WI38 (cell line): Measurements from ENCODE around the gene RFX5.

Source experiments
- H3K4me3 ChIP-seq: 2 replicates; pipeline ENCODE4 v1.5.1; 2011; ENCODE audit warnings: low read depth, mild to moderate bottlenecking, control low read depth, low read length
- TF ChIP-seq, protein P1 (sequence below): IDR thresholded peaks from 2 replicates; pipeline ENCODE4 v1.5.1; 2012; ENCODE audit warnings: low read depth, mild to moderate bottlenecking, control low read depth, low read length

RFX5 gene

DNA sequence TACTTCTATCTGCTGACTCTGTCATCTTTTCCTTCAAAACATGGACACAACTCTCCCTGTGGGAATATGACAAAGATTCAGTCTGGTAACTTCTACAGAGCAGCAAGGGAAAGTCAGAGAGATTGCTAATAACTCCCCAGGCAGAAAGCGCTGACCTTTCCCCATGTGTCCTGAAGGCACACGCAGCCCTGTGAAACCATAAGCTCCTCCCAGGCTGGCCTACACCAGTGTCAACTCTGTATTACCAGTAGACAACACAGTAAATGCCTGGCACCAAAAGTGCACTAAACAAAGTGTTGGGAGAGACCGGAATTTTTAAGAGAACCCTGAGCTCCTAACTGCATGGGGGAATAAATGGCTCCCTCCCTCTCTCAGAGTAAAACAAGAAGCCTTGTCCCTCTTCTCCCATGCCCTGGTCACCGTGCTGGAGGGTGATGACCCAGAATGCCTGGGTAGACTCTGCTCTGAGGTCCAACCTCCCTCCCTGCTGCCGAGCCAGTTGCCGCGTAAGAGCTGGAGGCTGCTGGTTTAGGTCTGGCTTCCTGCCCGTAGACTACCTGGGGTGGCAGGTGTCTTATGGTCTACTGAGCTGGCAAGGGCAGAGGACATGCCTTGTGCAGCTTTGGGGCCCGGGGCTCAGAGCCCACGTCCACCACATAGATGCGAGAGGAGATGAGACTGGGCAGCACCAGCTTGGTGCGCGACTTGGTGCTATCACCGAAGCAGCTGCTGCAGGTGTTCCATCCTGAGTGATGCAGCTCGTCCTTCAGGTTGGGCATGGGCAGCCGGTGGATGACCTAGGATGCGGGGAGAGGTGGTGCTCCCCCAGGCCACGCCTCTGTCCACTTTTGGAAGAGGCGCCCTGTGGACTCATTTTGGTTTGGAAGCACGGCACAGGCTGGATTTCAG lies 21.6 kb upstream of the RFX5 start:
- H3K4me3 ChIP-seq: no peak overlapping the region
- TF ChIP-seq, protein P1, sequence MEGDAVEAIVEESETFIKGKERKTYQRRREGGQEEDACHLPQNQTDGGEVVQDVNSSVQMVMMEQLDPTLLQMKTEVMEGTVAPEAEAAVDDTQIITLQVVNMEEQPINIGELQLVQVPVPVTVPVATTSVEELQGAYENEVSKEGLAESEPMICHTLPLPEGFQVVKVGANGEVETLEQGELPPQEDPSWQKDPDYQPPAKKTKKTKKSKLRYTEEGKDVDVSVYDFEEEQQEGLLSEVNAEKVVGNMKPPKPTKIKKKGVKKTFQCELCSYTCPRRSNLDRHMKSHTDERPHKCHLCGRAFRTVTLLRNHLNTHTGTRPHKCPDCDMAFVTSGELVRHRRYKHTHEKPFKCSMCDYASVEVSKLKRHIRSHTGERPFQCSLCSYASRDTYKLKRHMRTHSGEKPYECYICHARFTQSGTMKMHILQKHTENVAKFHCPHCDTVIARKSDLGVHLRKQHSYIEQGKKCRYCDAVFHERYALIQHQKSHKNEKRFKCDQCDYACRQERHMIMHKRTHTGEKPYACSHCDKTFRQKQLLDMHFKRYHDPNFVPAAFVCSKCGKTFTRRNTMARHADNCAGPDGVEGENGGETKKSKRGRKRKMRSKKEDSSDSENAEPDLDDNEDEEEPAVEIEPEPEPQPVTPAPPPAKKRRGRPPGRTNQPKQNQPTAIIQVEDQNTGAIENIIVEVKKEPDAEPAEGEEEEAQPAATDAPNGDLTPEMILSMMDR: no peak

DNA sequence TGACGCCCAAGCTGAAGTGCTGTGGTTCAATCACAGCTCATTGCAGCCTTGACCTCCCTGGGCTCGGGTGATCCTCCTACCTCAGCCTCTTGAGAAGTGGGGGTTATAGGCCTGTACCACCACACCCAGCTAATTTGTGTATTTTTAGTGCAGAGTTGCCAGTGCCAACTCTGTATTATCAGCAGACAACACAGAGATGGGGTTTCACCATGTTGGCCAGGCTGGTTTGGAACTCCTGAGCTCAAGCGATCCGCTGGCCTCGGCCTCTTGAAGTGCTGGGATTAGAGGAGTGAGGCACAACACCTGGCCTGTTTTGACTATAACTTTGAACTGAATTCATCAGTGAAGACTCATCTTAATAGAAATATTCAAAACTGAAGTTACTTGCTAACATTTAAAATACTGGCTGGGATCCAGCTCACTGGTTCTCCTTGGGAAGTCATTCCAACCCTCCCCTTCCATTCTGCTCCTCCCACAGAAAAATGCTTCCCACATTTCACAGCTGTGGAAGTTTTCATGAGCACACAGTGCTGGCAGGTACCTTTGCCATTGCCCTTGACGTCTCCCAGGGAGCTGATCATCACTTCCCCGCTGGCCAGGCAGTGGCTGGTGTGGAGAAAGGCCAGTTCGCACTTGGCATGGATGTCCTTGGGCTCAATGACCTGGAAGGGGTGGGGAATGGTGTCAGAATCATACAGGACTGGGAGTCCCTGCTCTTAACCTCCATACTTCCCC lies 20.8 kb upstream of the RFX5 start:
- TF ChIP-seq, protein P1: no peak
- no peak overlapping the region for H3K4me3 ChIP-seq

DNA sequence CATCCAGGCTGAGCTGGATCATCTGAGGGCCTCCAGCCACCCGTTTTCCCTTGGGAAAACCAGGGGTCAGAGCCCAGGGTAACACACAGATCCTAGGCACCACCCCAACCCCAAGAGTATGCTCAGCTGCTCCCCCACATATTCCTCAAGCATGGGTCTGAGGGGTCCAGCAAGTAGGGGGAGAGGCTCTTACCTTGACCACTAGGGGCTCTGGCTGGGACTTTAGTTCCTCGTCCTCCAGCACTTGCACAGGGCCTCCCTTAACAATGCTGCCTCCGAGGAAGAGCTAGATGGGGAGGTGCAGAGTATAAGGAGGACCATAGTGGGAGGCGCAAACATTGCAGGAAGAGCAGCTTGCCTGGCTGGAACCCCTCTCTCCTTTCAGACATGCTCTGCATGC lies 17.9 kb upstream of the RFX5 start:
- TF ChIP-seq, protein P1: 0 out of 2 replicates have a peak, but pooled peaks have one; percentile 6
- no peak overlapping the region for H3K4me3 ChIP-seq

DNA sequence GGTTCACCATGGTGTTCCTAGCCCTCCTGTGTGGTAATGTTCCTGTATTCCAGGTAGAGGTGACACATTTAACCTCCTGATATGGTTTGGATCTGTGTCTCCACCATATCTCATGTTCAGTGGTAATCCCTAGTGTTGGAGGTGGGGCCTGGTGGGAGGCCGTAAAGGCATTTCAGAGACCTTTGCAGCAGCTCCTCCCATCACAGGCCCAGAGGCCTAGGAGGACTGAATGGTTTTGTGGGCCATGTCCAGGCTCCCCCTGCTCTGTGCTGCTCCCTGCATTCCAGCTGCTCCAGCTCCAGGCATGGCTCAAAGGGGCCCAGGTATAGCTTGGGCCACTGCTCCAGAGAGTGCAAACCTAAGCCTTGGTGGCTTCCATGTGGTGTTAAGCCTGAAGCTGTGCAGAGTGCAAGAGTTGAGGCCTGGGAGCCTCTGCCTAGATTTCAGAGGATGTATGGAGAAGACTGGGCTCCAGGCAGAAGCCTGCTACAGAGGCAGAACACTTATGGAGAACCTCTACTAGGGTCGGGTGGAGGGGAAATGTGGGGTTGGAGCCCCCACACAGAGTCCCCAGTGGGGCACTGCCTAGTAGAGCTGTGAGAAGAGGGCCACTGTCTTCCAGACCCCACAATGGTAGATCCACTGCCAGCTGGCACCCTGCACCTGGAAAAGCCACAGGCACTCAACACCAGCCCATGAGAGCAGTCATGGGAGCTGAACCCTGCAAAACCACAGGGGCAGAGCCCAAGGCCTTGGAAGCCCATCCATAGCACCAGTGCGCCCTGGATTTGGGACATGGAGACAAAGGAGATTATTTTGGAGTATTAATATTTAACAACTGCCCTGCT lies 15.5 kb upstream of the RFX5 start:
- TF ChIP-seq, protein P1: no peak
- H3K4me3 ChIP-seq: no peak overlapping the region

DNA sequence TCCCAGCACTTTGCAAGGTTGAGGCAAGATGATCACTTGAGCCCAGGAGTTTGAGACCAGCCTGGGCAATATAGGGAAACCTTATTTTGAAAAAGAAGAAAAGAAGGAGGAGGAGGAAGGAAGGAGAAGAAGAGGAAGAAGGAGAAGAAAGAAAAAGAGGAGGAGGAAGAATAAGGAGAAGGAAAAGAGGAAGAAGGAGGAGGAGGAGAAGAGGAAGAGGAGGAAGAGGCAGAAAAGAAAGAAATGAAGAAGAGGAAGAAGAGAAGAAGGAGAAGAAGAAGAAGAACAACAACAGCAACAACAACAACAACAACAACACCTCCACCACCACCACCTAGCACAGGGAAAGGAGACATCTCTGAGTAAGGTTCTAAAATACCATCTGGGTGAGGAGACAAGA lies 14.8 kb upstream of the RFX5 start:
- H3K4me3 ChIP-seq: no peak overlapping the region
- TF ChIP-seq, protein P1: no peak

DNA sequence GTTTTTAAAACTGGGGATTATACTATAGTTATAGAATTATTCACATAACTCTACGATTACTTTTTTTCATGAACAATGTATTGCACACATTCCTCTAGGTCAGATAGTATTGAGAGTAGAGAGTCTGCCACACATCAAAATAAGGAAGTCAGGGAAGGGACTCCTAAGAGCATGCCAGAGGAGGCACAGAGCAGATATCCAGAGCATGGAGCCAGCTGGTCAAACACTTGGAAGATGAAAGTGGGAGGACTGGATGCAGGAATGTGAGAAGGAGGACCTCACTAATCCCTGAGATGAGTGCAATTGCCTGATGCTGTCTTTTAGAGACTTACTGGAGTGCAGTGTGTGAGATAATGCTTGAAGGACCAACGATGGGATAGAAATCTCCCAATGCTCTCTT lies 9.6 kb upstream of the RFX5 start:
- no peak overlapping the region for H3K4me3 ChIP-seq
- TF ChIP-seq, protein P1: no peak
